Natural killer cell treated with Interleukin-12 subunit alpha and Interleukin-12 subunit beta and Interleukin-15 and Interleukin-18, amount 100 ng/mL, for 72 hours (primary cell): ENCODE data around the gene TP53RK. TPM values are rescaled to one million over a fixed set of nuclear protein-coding genes. Genes with fewer than 3 reads are reported as not detected.

Experiments
- ATAC-seq, 2 donors: fragments of 150-1000 bp; cut with Tn5 transposase in 1 of 2; sonication (Bioruptor Pico), chemical (Tn5 transposase) in 1 of 2; 2 replicates each; pipeline ENCODE4 v1.10.0; 2021
- DNase-seq: peaks from one replicate; pipeline ENCODE4 v3.0.0; 2022; ENCODE audit warnings: low spot score
- H3K27ac Mint-ChIP-seq, 2 donors: 1 replicate in 1 of 2; 2 replicates in 1 of 2; pipeline ENCODE4 v1.8.0; 2022; ENCODE audit warnings: mixed read lengths in 2 of 2, mild to moderate bottlenecking in 1 of 2, moderate library complexity in 1 of 2
- H3K27me3 Mint-ChIP-seq, 2 donors: 1 replicate in 1 of 2; 2 replicates in 1 of 2; pipeline ENCODE4 v1.8.0; 2022; ENCODE audit warnings: mixed read lengths in 2 of 2
- H3K36me3 Mint-ChIP-seq: one replicate; pipeline ENCODE4 v1.8.0; 2022; ENCODE audit warnings: mixed read lengths
- H3K4me1 Mint-ChIP-seq, 2 donors: 1 replicate in 1 of 2; 2 replicates in 1 of 2; pipeline ENCODE4 v1.8.0; 2022; ENCODE audit warnings: low read depth in 2 of 2, mixed read lengths in 2 of 2, mild to moderate bottlenecking in 1 of 2
- H3K4me3 Mint-ChIP-seq: one replicate; pipeline ENCODE4 v1.8.0; 2022; ENCODE audit warnings: mixed read lengths
- H3K9me3 Mint-ChIP-seq: 2 replicates; pipeline ENCODE4 v1.8.0; 2022; ENCODE audit warnings: mixed read lengths
- total RNA-seq, 2 donors: library from RNA; stranded (reverse); gene quantifications; one replicate each; pipeline ENCODE4 v1.2.3, GENCODE V29; 2022

The TP53RK gene
- total RNA-seq, 2 donors from 2014 or later, result 14.1 to 16.8 TPM

DNA sequence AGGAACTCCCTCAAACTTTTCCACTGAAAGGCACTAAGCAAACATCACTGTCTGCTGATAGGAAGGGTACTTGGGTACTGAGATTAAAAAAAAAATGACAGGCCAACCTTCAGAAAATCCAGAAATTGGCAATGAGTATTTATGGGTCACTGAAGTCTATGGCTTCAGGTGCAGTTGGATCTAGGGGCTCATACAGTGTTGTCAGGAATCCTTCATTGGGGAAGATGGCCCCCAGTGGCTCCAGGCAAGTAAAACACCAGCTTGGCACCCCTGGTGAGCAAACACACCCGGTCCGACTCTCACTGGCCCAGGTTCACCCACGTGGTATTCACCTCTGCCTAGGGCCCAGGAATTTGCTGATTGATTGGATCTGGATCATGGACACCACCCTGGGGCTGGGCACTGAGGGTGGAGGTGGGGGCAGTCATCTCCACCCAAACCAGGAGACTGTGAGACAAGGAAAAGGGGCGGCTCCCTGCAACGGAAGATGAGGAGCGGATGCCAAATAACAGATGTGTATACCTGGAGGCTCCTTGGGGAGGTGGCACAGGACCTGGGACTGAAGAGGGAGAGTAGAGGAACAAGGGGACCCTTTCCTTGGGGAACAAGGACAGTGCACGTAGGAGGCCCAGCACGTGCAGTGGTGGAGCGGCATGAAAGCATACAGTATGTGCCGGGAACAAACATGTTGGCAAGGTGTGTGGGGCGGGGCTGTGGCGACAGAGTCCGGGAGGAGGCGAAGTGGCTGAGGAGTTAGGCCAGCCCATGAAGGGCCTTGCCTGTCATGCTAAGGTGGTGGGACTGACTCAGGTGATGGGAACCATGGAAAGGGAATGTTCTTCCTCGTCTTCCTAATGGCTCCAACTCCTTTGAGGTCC, 25.0 kb upstream of the TP53RK start:
- Mint-ChIP-seq H3K27me3 (peaks cover 21 to 31% of the 10 kb centered on the region in 2 donors), H3K9me3 (no peaks in the 10 kb centered on the region), H3K27ac (no peak overlapping the region), H3K36me3 (no peaks in the 10 kb centered on the region), H3K4me3 (no peak overlapping the region), H3K4me1 (peaks cover 9% of the 10 kb centered on the region in 2 donors)
- ATAC-seq, result no peak
- no peak for DNase-seq

DNA sequence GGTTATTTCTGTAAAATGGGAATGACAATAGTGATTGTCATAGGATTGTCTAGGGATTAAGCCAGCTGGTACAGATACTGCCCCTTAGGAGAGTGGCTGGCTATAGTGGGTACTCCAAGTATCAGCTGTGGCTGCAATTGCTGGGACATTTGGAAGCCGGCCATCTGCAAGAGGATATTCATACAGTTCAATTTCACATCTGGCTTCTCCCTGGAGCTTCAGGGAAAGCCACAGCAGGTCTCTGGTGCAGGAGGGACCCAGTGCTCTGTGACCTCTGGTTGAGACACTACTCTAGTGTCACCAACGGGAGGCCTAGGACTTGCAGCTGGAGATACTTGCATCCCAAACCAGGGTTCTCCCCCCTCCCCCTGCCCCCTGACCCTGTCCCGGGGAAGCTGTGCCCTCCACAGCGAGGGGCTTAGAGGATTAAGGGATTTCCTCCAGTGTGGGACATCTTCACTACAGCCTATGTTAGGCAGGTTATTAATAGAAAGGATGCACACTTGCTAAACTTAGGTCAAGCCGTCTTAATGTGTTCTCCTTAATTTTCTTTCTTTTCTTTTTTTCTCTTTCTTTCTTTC, 22.9 kb upstream of the TP53RK start:
- Mint-ChIP-seq H3K4me1 (peaks cover 12 to 18% of the 10 kb centered on the region in 2 donors), H3K4me3 (no peak overlapping the region), H3K9me3 (no peaks in the 10 kb centered on the region), H3K27ac (no peak overlapping the region), H3K36me3 (no peaks in the 10 kb centered on the region), H3K27me3 (peaks cover 30 to 41% of the 10 kb centered on the region in 2 donors)
- DNase-seq (no peak), ATAC-seq (no peak)

DNA sequence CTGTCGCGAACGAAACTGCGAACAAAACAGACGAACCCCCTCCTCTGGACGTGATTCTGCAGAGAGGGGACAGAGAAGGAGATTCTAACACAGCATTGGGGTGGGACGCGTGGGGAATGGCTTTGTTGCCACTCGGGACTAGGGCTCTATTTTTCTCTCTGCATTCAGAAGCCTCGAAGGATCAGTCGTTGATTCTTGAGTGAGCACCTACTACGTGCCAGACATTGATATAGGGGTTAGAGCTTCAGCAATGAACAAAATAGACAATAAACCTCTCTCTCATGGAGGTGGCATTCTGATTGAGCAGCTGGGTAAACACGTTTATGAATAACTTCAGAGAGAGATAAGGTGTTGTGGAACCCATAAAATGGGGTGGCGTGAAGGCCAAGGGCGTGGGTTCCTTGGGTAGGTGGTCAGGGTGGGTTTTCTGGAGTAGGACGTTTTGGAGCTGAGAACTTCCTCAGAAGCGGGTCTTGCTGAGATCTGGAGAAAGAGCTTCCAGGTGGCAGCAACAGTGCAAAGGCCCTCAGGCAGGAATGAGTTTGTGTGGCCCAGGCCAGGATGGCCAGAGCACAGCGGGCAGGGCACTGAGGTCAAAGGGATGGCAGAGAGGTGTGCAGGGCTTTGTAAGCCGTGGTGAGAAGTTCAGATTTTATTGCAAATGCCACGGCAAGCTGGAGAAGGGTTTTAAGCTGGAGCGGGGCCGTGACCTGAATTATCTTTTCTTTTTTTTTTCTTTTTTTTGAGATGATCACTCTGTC, 21.1 kb upstream of the TP53RK start:
- ATAC-seq (no peak), DNase-seq (no peak)
- Mint-ChIP-seq H3K36me3 (no peaks in the 10 kb centered on the region), H3K4me3 (peak overlapping the region; percentile 84), H3K27ac (peak overlapping the region; percentile 38 to 75), H3K9me3 (no peaks in the 10 kb centered on the region), H3K27me3 (peaks cover 30 to 44% of the 10 kb centered on the region in 2 donors), H3K4me1 (peaks cover 12 to 18% of the 10 kb centered on the region in 2 donors)

DNA sequence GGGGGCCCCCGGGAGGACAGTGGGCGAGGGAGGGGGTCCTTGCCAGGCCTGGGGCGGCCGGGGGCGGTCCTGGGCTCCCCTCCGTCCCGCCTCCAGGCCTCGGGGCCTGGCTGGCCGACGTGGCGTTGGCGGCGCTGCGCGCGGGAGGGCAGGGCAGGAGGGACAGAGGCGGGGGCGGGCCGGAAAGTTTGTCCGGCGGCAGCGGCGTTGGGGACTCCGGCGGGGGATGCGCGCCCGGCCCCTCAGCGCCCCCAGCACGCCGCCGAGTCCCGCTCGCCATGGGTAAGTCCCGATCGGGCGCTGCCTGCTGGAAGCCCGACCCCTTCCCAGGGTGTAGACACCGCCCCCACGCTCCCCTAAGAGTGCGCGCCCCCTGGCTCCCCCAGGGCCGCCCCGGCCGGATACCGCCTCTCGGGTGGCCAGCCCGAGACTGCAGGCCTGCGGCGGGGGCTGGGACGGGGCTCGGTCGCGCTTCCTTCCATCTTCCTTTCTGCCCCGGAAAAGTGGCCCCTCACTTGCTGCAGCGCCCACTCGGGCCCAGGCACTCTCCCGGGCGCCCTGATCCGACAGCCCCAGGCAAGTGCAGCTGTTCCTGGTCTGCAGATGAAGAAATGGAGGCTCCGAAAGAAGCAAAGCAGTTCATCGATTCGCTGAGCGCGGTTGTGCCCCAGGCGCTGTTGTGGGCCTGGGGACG, 20.4 kb upstream of the TP53RK start, which contains the start of gene SLC2A10:
SLC2A10 (plus strand) TSS at position 191 of the 694 bp plus-strand sequence; CDS start at position 279, 88 bp downstream.
- Mint-ChIP-seq H3K4me3 (peak within 1 kb of the TSS; percentile 86), H3K27me3 (peaks cover 26 to 43% of the 10 kb centered on the region in 2 donors), H3K9me3 (no peaks in the 10 kb centered on the region), H3K36me3 (no peaks in the 10 kb centered on the region), H3K27ac (peak within 1 kb of the TSS; percentile 38 to 75), H3K4me1 (peaks cover 12 to 18% of the 10 kb centered on the region in 2 donors)
- DNase-seq (peak; percentile 69), ATAC-seq (peak; percentile 75 to 86)

DNA sequence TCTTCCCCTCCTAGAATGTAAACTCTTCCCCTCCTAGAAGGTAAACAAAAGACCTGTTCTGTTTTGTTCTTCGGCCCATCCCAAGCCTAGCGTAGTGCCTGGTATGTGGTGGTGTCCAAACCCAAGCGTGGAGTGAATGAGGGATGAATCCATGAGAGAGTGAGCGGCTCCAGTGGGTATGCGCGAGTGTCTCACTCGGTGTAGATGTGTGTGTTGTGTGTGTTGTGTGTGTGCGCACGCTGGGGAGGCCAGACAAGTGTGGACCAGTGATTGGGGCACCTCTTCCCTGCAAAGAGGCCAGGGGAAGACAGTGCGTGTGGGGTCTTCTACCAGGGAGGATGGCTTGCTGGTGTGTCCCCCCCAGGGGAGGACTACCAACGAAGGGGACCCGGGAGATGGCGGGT, 19.8 kb upstream of the TP53RK start:
- H3K9me3 Mint-ChIP-seq, result no peaks in the 10 kb centered on the region
- no peaks in the 10 kb centered on the region for H3K36me3 Mint-ChIP-seq
- H3K27ac Mint-ChIP-seq, result peak overlapping the region; percentile 36 to 55
- peak in 1 of 2 donors; percentile 2 for ATAC-seq
- H3K4me3 Mint-ChIP-seq, result peak overlapping the region; percentile 86
- H3K27me3 Mint-ChIP-seq, result peaks cover 24 to 44% of the 10 kb centered on the region in 2 donors
- peaks cover 12 to 18% of the 10 kb centered on the region in 2 donors for H3K4me1 Mint-ChIP-seq
- DNase-seq, result no peak

DNA sequence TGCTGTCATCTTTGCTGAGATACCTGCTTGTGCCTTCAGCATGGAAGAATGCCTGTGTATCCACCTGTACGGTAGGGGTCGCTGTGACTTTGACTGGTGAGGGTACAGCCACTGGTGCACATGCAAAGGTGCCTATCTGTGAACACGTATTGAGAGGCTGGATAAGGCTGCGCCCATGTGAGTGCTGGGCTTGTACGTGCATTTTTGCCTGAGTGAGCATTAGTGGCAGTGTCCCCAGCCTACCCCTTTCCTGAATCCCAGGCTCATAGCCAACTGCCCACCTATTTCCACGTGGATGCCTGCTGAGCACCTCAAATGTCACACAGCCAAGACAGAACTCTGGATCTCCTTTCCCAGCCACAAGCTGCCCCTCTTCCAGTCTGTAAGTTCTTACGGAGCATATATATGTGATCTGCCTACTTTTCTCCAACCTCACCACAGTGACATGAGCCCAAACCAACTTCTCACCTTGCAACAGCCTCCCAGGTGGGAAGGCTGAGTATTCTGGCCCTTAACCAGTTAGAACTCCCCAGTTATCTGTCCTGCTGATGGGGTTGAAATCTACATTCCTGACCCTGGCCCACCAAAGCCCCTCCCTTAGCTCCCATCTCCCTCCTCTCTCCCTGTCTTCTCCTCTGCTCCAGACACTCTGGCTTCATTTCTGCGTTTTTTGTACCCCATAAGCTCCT, 19.1 kb upstream of the TP53RK start:
- peaks cover 26 to 46% of the 10 kb centered on the region in 2 donors for H3K27me3 Mint-ChIP-seq
- peak overlapping the region; percentile 10 for H3K4me3 Mint-ChIP-seq

DNA sequence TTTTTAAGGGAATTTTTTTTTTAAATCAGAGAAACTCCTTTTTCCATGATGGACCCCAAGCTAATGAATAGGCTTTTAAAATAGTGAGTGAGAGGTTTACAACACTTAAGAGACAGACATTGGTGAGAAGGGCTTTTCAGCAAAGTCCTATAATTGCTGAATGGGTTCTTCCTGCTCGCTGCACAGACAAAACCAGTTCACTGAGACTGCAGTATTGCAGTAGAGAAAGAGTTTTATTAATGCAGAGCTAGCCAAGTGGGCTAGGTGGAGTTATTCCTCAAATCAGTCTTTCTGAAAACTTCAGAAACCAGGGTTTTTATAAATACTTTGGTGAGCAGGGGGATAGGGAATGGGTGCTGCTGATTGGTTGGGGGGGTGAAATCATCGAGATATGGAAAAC, 17.0 kb upstream of the TP53RK start:
- ATAC-seq (no peak), DNase-seq (no peak)
- H3K27ac Mint-ChIP-seq, result no peak overlapping the region
- no peaks in the 10 kb centered on the region for H3K36me3 Mint-ChIP-seq
- peaks cover 12 to 18% of the 10 kb centered on the region in 2 donors for H3K4me1 Mint-ChIP-seq
- H3K4me3 Mint-ChIP-seq, result no peak overlapping the region
- no peaks in the 10 kb centered on the region for H3K9me3 Mint-ChIP-seq
- H3K27me3 Mint-ChIP-seq, result peaks cover 22 to 41% of the 10 kb centered on the region in 2 donors

More for the DNA sequence above, 19.1 kb upstream of the TP53RK start:
- peaks cover 12 to 18% of the 10 kb centered on the region in 2 donors for H3K4me1 Mint-ChIP-seq
- H3K9me3 Mint-ChIP-seq, result no peaks in the 10 kb centered on the region
- no peaks in the 10 kb centered on the region for H3K36me3 Mint-ChIP-seq
- DNase-seq (no peak), ATAC-seq (no peak)
- H3K27ac Mint-ChIP-seq, result peak overlapping the region in 1 of 2 donors; percentile 36

DNA sequence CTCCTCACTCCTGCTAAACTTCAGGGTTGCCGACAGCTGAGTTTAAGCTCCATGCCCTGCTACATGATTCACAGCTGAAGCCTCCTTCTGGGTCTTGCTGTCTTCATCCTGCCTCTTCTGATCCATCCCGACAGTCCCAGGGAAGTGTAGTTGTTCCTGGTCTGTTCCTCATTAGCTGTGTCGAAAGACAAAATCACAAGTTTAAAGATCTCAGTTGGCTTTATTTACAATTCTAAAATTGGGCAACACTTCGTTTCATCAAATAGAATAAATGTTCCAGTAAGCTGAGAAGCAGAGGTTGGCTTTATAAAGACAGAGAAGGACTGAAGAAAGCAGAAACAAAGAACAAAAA, 16.1 kb upstream of the TP53RK start:
- DNase-seq, result no peak
- Mint-ChIP-seq H3K27me3 (peaks cover 24 to 39% of the 10 kb centered on the region in 2 donors), H3K27ac (no peak overlapping the region), H3K36me3 (no peaks in the 10 kb centered on the region), H3K4me3 (no peak overlapping the region), H3K4me1 (peaks cover 10 to 16% of the 10 kb centered on the region in 2 donors), H3K9me3 (no peaks in the 10 kb centered on the region)
- ATAC-seq, result no peak

DNA sequence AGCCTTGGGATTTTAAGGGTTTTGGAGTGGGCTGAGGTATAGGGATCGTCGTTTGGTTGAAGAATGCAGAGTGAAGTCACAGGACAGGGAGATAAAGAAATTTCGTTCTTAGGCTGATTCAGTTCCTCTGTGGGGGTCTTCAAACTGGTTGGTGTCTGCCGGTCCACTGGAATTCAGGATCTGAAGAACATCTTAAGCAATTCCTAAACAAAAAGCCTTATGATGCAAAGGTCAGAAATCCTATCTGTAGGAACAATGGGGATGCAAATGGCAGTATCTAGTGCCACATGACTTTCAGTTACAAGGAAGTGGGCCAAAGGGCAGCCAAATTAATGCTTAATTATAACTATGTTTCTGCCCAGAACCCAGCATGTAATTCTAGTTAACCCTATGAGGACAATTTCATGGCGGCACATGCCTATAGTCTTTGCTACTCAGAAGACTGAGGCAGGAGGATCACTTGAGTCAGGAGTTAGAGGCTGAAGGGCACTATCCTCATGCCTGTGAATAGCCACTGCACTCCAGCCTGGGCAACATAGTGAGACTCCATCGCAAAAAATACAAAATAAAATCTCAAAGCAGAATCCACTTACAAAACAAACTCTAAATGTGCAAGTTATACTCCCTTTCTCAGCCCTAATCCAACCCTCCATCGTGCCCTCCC, 15.6 kb upstream of the TP53RK start:
- no peak for ATAC-seq
- peaks cover 22 to 39% of the 10 kb centered on the region in 2 donors for H3K27me3 Mint-ChIP-seq

DNA sequence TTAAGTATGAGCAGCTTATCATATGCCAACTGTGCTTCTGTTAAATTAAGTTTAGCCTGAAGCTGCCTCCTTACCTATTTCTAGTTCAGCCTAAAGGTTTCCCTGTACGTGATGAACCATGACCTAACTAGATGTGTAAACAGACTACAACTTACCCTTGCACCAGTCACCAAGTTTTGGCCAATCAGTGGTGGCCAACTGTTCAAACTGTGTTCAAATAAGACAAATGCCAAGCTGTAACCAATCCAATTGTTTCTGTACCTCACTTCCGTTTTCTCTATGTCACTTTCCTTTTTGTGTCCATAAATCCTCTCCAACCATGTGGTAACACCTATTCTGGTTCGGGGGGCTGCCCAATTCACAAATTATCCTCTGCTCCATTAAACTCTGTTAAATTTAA, 14.2 kb upstream of the TP53RK start:
- H3K27ac Mint-ChIP-seq, result no peak overlapping the region
- peaks cover 20 to 31% of the 10 kb centered on the region in 2 donors for H3K27me3 Mint-ChIP-seq
- ATAC-seq (no peak), DNase-seq (no peak)
- H3K9me3 Mint-ChIP-seq, result no peaks in the 10 kb centered on the region
- H3K36me3 Mint-ChIP-seq, result no peaks in the 10 kb centered on the region
- H3K4me1 Mint-ChIP-seq, result peaks cover 0 to 2% of the 10 kb centered on the region in 2 donors
- no peak overlapping the region for H3K4me3 Mint-ChIP-seq

More for the DNA sequence above, 15.6 kb upstream of the TP53RK start:
- DNase-seq, result no peak
- H3K9me3 Mint-ChIP-seq, result no peaks in the 10 kb centered on the region
- H3K36me3 Mint-ChIP-seq, result no peaks in the 10 kb centered on the region
- H3K4me1 Mint-ChIP-seq, result peaks cover 5 to 11% of the 10 kb centered on the region in 2 donors
- H3K4me3 Mint-ChIP-seq, result no peak overlapping the region
- H3K27ac Mint-ChIP-seq, result no peak overlapping the region

DNA sequence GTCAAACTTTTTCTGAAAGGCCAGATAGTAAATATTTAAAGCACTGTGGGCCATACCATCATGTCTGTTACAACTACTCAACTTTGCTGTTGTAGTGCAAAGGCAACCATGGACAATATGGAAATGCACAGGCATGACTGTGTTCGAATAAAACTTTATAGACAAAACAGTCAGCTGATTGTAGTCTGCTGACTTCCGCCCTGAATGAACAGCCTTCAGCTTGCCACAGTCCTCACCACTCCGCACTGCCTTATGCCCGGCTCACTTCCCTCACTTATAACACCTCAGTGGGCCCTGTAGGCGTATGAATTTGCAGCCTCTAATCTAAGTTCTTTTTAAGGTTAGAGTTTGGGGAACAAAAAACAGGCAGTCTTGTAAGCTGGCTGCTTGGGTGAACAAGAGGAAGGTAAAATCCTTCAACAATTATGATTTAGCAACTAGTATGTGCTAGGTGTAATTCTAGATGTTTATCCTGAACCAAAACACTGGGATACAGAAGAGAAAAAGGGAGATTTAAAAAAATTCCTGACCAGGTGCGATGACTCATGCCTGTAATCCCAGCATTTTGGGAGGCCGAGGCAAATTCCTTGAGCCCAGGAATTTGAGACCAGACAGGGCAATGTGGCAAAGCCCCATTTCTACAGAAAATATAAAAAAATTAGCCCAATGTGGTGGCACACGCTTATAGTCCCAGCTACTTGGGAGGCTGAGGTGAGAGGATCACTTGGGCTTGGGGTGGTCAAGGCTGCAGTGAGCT, 13.4 kb upstream of the TP53RK start:
- no peaks in the 10 kb centered on the region for H3K9me3 Mint-ChIP-seq
- ATAC-seq, result no peak
- H3K4me3 Mint-ChIP-seq, result no peak overlapping the region
- no peak overlapping the region for H3K27ac Mint-ChIP-seq
- no peak for DNase-seq
- H3K4me1 Mint-ChIP-seq, result no peaks in the 10 kb centered on the region
- H3K36me3 Mint-ChIP-seq, result no peaks in the 10 kb centered on the region
- H3K27me3 Mint-ChIP-seq, result peaks cover 18 to 29% of the 10 kb centered on the region in 2 donors

DNA sequence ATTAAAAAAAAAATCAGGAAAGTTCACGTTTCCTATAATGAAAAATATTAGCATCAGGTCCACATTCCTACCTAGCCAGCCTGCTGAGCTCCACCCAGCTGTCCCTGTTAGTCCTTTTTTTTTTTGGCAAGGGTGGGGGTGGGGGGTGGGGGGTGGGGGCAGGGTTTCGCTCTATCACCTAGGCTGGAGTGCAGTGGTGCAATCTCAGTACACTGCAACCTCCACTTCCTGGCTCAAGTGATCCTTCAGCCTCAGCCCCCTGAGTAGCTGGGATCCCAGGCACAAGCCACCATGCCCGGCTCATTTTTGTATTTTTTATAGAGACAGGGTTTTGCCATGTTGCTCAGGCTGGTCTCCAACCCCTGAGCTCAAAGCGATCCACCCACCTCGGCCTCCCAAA, 12.7 kb upstream of the TP53RK start:
- no peaks in the 10 kb centered on the region for H3K9me3 Mint-ChIP-seq
- no peak for ATAC-seq
- H3K4me3 Mint-ChIP-seq, result no peak overlapping the region

More for the DNA sequence above, 12.7 kb upstream of the TP53RK start:
- H3K4me1 Mint-ChIP-seq, result no peaks in the 10 kb centered on the region
- H3K27ac Mint-ChIP-seq, result no peak overlapping the region
- no peak for DNase-seq
- H3K27me3 Mint-ChIP-seq, result peaks cover 18 to 29% of the 10 kb centered on the region in 2 donors
- no peaks in the 10 kb centered on the region for H3K36me3 Mint-ChIP-seq
